Upper lobe of left lung (tissue), 4 donors: Measurements from ENCODE around the gene TRAPPC4.

Experiments
- EP300 ChIP-seq, 4 donors: sonication (generic); formaldehyde crosslinking; IDR thresholded peaks; one replicate each; pipeline ENCODE4 v1.5.1; 2017; ENCODE audit warnings: antibody characterized with exemption in 4 of 4, control low read depth in 2 of 4
- POLR2A ChIP-seq, 4 donors: fragments of 450-650 bp; IDR thresholded peaks; one replicate each; pipeline ENCODE4 v1.5.1; 2016 to 2017; ENCODE audit warnings: antibody characterized with exemption in 4 of 4, mild to moderate bottlenecking in 2 of 4
- TF ChIP-seq, protein P1 (sequence below), 6 experiments: fragments of 450-650 bp in 4 of 6; fragments of 200-600 bp in 2 of 6; sonication (generic) in 2 of 6; IDR thresholded peaks; one replicate each; pipeline ENCODE4 v1.5.1; 2016 to 2019; ENCODE audit warnings: antibody characterized with exemption in 6 of 6

DNA sequence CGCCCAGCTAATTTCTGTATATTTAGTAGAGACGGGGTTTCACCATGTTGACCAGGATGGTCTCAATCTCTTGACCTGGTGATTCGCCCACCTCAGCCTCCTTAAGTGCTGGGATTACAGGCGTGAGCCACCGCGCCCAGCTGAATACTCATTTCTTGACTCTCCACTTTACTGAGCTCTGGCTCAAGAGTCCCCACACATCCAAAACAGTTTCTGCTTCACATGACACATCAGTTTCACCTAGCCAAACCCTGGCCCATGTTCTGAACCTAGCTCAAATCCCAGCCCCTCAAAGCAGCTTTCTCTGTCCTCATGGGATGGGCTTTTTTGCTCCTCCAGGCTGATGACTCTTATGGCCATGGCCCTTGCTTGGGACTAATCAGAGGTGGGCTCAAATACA is 28.6 kb downstream of the TRAPPC4 start:
- TF ChIP-seq POLR2A (IDR thresholded peaks at IDR 0.05) (no peak), EP300 (IDR thresholded peaks at IDR 0.05) (no peak)
- TF ChIP-seq, protein P1, sequence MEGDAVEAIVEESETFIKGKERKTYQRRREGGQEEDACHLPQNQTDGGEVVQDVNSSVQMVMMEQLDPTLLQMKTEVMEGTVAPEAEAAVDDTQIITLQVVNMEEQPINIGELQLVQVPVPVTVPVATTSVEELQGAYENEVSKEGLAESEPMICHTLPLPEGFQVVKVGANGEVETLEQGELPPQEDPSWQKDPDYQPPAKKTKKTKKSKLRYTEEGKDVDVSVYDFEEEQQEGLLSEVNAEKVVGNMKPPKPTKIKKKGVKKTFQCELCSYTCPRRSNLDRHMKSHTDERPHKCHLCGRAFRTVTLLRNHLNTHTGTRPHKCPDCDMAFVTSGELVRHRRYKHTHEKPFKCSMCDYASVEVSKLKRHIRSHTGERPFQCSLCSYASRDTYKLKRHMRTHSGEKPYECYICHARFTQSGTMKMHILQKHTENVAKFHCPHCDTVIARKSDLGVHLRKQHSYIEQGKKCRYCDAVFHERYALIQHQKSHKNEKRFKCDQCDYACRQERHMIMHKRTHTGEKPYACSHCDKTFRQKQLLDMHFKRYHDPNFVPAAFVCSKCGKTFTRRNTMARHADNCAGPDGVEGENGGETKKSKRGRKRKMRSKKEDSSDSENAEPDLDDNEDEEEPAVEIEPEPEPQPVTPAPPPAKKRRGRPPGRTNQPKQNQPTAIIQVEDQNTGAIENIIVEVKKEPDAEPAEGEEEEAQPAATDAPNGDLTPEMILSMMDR (IDR thresholded peaks at IDR 0.05), result no peak
